HT1080 (cell line): Measurements from ENCODE around the gene PON1. TPM values are rescaled to one million over a fixed set of nuclear protein-coding genes. Genes with fewer than 3 reads are reported as not detected.

Experiments
- DNase-seq: peaks from one replicate; pipeline ENCODE4 v3.0.0-alpha.2; 2015; ENCODE audit warnings: low read depth
- total RNA-seq: library from RNA; depleted of rRNA; stranded (reverse); fragments of >200 nt; shearing (Covaris generic); gene quantifications from 2 replicates; pipeline ENCODE4 v1.2.3, GENCODE V29; 2014

Gene PON1
- total RNA-seq, 1 experiment from 2014 or later, result not detected

GRCh38 chr7:95317966-95318365 lies 6.4 kb downstream of the PON1 start:
- no peak for DNase-seq

GRCh38 chr7:95317546-95317945 lies 6.8 kb downstream of the PON1 start:
- no peak for DNase-seq

DNA sequence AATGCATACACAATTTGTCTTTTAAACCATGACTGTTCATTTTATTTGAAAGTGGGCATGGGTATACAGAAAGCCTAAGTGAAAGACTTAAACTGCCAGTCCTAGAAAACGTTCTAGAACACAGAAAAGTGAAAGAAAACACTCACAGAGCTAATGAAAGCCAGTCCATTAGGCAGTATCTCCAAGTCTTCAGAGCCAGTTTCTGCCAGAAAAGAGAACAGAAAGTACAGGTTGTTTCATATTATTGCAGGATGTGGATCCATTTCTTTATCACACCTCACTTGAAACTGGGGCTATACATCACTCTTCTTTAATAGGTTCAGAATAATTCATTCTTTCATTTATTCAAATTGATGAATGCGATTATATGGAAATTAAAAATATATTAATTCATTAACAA lies 7.7 kb downstream of the PON1 start:
- DNase-seq, result no peak

DNA sequence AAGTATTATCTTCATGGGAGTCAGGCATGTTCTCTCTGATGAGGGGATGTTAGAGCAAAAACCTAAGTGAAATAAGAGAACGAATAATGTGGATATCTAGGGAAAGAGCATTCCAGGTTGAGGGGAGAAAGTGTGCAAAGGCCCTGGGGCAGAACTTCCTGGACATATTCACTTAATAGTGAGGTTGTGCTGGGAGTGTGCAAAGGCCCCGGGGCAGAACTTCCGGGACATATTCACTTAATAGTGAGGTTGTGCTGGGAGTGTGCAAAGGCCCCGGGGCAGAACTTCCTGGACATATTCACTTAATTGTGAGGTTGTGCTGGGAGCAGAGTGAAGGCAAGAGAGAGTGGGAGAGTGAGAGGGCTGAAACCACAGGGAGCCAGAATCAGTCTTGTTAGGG lies 11.8 kb downstream of the PON1 start:
- no peak for DNase-seq

DNA sequence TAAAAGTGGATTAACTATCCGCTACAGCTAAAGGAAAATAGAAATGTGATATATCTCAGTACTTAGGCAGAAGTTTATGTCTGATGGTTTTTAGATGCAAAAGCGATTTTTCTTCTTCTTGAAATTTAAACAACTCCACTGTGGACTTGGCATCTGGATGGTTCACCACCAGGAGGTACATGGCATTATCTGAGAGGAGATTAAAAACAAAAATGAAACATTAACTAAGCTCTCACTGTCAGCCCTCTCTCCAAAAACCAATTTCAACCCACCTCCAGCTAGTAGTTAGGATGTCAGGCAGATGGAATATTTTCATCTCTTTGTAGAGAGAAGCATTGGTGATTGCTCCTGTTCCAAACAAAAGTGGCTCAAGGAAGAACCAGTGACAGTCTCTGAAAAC lies 12.9 kb downstream of the PON1 start:
- DNase-seq, result no peak

GRCh38 chr7:95309951-95310350 lies 14.4 kb downstream of the PON1 start:
- no peak for DNase-seq

- DNase-seq, result no peak
Measured at GRCh38 chr7:95304990-95305389, 19.3 kb downstream of the PON1 start.

- no peak for DNase-seq
Measured at GRCh38 chr7:95303013-95303905, 21.1 kb downstream of the PON1 start.

DNA sequence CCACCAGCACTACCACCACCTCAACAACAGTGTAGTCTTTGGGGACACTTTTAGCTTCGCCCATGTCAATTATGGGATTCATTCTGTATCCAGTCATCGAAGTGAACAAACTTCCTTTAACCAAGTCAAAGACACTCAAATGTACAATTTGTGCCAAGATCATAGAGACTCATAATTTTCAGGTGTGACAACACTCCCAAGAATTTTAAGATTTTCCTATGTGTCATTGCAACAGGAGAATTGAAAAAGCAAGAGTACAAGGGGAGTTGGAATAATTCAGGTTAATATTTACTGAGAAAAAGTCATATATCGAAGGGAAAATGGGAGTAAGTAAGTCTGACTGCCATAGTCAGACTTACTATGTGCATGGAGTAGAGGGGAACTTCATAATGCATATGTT lies 26.2 kb downstream of the PON1 start:
- DNase-seq, result no peak

GRCh38 chr7:95297041-95297440 lies 27.3 kb downstream of the PON1 start:
- DNase-seq, result no peak

DNA sequence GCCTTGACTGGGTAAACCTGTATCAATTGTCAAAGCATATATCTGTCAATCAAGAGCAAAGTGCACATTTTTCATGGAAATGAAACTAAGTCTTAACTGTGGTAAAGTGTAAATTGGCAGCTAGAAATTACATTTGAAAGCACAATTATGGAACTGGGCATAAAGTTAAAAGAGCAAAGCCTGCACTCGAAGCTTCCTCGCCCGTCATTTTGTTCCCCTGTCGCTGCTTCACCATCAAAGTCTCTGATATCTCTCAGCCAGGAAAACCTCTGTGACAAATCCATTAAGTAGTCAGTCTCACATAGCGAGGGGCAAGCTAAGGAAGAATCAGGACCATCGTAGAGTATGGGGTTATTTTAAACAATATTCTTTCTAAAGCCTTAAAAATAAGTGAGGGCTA lies 27.9 kb downstream of the PON1 start:
- no peak for DNase-seq

DNA sequence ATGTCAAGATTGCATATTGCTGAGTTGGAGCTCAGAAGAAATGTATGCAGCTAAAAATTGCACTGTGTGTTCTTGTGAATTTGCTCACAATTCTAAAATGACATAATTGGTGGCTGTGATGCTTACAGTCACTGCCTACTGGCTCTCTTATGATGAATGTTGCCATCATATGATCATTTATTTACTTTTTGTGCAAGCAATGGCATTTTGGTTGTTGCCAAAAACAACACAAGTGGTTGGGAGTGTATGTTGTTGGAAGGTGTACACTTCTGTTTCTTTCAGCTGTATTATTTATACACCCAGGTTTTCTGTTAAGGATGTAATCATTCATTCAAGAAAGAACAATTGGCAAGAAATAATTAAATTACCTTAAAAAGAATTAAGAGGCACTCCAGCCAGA lies 28.9 kb downstream of the PON1 start:
- DNase-seq, result no peak

DNA sequence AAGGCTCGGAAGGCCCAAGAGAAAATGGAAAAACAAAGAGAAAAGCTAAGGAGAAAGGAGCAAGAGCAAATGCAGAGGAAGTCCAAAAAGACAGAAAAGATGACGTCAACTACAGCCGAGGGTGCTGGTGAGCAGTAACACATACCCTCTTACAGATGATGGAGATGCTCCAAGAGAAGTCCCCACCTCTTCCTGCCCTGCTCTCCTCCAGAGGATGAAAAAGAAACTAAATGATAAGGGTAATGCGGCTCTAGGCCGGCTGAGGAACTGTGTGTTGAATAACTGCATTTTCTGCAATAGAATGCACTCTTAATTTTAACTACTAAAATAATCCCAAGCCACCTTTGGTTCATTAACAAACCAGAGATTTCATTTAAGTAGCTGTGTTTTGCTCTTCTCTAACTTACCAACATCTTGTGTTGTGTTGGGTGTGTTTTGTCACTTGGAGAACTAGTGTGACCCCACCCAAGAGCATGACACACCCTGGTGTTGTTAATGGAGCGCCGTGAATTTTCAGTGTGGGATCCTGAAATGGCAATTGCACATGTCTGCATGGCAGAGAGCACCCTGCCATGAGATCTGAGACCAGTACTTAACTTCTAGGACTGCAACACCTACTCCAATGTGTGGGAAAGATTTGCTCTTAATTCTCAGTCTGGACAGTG lies 34.0 kb downstream of the PON1 start:
- no peak for DNase-seq

GRCh38 chr7:95286096-95286495 lies 38.2 kb downstream of the PON1 start:
- no peak for DNase-seq

- DNase-seq, result no peak
Measured at GRCh38 chr7:95279417-95279816, 44.9 kb downstream of the PON1 start.

GRCh38 chr7:95276114-95276513 lies 48.2 kb downstream of the PON1 start:
- DNase-seq, result peak; percentile 43

GRCh38 chr7:95269640-95270039 lies 54.7 kb downstream of the PON1 start:
- no peak for DNase-seq

GRCh38 chr7:95267754-95268153 lies 56.6 kb downstream of the PON1 start:
- DNase-seq, result no peak

DNA sequence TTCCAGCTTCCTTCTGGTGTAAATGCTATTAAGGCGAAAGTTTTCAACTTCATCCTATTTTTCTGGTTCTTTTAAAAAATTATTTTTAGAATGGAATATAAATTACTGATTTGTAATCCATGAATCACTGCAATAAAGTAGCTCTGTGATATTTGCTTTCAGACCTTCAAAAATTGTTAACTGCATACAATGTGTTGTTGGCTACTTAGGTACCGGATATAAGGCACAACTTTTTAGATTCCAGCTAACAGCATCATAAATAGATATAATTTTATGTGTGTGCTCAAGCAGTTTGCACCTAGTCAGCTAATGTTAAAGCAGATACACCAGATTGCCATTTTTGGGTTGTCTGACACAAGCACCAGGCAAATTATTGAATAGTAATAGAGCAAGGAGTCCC lies 58.7 kb downstream of the PON1 start:
- no peak for DNase-seq

DNA sequence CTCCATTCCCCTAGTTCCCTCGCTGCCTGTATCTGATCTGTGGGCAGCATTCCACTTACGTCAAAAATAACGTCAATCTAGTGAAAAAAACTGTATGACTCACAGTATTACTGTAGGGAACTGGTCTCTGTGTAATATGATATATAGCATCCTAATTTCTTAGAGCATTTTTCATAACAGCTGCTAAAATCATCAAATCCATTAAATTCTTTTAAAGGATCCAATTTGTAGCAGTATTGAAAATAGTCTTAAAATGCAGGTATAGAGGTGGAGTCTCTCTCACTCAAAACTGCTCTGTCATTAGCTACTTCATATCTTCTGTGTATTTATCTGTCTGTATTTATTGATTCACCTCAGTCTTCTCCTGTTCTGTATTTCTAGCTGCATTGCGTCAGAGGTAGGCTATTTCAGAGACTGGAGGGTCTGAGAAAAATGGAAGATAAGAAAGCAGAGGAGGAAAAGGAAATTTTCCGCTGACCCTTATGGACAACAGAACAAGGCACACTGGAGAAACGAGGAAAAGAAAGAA lies 59.9 kb downstream of the PON1 start:
- DNase-seq, result peak; percentile 88

GRCh38 chr7:95263785-95264362 lies 60.5 kb downstream of the PON1 start:
- DNase-seq, result no peak

DNA sequence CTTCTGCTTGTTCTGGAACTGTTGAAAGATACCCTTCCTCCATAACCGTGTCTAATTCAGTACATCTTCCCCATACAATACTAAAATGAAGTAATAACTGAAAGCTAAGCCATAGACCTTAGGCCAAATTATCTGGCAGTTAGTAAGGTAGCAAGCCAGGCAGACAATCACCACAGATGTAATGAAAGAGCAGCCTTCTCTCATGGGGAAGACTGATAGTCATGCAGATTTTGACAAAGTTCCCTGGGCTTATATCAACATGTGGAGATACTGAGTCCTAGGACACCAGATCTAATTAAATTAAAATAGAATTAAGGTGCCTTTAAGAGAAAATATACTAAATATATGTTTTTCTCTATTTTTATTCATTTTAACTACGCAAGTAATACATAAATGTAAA lies 61.5 kb downstream of the PON1 start:
- DNase-seq, result no peak
